ENCODE data around the gene UMPS.

Gene UMPS

GRCh38 chr3:124774327-124774718 is 44.1 kb downstream of the UMPS start:
- Histone ChIP-seq H3K4me1 (ENCODE audit: control insufficient read depth in 1 of 2, insufficient read depth in 1 of 2, low read depth in 1 of 2, low read length in 1 of 2) (no peaks in the 10 kb centered on the region), H3K4me3 (ENCODE audit: low read depth in 1 of 2, low read length in 1 of 2) (no peak overlapping the region), H3K27ac (no peak overlapping the region), H3K27me3 (peaks cover 44% of the 10 kb centered on the region), H3K9me3 (no peaks in the 10 kb centered on the region), H3K36me3 (no peaks in the 10 kb centered on the region)
- TF ChIP-seq CTCF (IDR thresholded peaks at IDR 0.05): no peak

- no peak for TF ChIP-seq CTCF (IDR thresholded peaks at IDR 0.05)
- H3K9me3 ChIP-seq: no peaks in the 10 kb centered on the region
- no peak overlapping the region for H3K4me3 ChIP-seq (ENCODE audit: low read depth in 1 of 2, low read length in 1 of 2)
- H3K36me3 ChIP-seq: no peaks in the 10 kb centered on the region
- H3K27ac ChIP-seq: no peak overlapping the region
- peaks cover 44% of the 10 kb centered on the region for H3K27me3 ChIP-seq
- H3K4me1 ChIP-seq (ENCODE audit: control insufficient read depth in 1 of 2, insufficient read depth in 1 of 2, low read depth in 1 of 2, low read length in 1 of 2): no peaks in the 10 kb centered on the region
Observed at GRCh38 chr3:124774841-124775402, 44.7 kb downstream of the UMPS start.

DNA sequence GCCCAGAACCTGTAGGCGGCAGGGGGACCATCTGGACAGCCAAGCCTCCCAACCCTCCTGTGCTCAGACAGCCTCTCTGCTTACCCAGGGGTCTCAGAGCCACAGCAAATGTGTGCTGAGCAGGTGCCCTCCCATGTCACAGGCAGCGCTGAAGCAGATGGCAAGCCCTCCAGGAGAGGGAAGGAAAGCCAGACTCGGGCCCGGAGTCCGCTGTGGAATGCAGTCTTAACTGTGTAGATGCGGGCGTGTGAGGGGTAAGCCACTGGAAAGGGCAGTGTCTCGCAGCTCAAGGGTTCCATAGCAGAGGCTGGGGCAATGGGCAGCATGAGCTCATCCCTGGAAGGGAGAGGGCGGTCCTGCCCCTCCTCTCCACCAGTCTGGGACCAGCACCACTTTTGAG is 45.6 kb downstream of the UMPS start:
- H3K4me1 ChIP-seq (ENCODE audit: control insufficient read depth in 1 of 2, insufficient read depth in 1 of 2, low read depth in 1 of 2, low read length in 1 of 2): no peaks in the 10 kb centered on the region
- H3K27me3 ChIP-seq: peaks cover 35% of the 10 kb centered on the region
- H3K27ac ChIP-seq: no peak overlapping the region
- no peaks in the 10 kb centered on the region for H3K36me3 ChIP-seq
- no peak overlapping the region for H3K4me3 ChIP-seq (ENCODE audit: low read depth in 1 of 2, low read length in 1 of 2)
- TF ChIP-seq CTCF (IDR thresholded peaks at IDR 0.05): no peak
- no peaks in the 10 kb centered on the region for H3K9me3 ChIP-seq

GRCh38 chr3:124776856-124777255 is 46.6 kb downstream of the UMPS start:
- Histone ChIP-seq H3K36me3 (no peaks in the 10 kb centered on the region), H3K27ac (no peak overlapping the region), H3K4me1 (ENCODE audit: control insufficient read depth in 1 of 2, insufficient read depth in 1 of 2, low read depth in 1 of 2, low read length in 1 of 2) (no peaks in the 10 kb centered on the region), H3K27me3 (peaks cover 29% of the 10 kb centered on the region), H3K4me3 (ENCODE audit: low read depth in 1 of 2, low read length in 1 of 2) (no peak overlapping the region), H3K9me3 (no peaks in the 10 kb centered on the region)
- no peak for TF ChIP-seq CTCF (IDR thresholded peaks at IDR 0.05)

GRCh38 chr3:124777762-124778470 is 47.7 kb downstream of the UMPS start:
- no peak for TF ChIP-seq CTCF (IDR thresholded peaks at IDR 0.05)
- H3K4me1 ChIP-seq (ENCODE audit: control insufficient read depth in 1 of 2, insufficient read depth in 1 of 2, low read depth in 1 of 2, low read length in 1 of 2): no peaks in the 10 kb centered on the region

More at GRCh38 chr3:124777762-124778470, 47.7 kb downstream of the UMPS start:
- no peaks in the 10 kb centered on the region for H3K9me3 ChIP-seq
- no peak overlapping the region for H3K27ac ChIP-seq
- H3K27me3 ChIP-seq: peaks cover 18% of the 10 kb centered on the region
- H3K4me3 ChIP-seq (ENCODE audit: low read depth in 1 of 2, low read length in 1 of 2): no peak overlapping the region
- no peaks in the 10 kb centered on the region for H3K36me3 ChIP-seq
